ENCODE measurements around the gene DGKB.

The DGKB gene

DNA sequence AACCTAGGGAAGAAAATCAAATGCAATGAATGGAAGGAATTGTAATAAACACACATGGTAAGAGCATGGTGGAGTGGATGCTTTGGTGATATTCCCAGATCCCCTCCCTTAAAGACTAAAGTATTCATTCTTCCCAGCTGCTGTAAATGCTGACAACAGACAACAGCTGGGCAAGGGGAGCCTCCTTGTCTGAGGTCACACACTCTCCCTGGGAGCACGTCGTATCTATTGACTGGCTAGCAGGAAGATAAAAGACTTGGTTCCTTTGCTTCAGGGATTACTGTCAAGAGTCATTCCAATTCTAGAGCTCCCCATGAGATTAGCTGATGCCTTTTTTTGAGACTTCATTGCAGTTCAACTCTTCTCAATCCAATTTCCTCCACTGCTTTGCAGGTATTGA is 469.6 kb downstream of the DGKB start:
- no peak for DNase-seq

DNA sequence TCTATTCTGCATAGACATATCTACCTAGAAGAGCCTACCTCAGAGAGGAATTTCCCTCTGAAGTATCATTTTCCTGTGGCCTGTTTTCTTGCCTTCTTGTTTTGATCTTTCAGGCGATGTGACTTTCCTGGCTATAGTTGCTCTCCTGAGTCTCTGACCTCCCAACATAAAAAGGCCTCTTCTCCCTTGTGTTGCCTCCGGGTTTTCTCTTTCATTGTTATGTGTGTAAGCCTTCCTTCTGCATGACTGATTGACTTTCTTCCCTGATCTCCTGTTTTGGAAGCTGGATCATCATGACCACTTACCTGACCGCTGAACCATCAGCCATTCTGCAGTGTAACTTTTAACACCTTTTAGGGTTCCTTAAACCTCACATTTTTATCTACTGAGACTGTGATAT is 471.6 kb downstream of the DGKB start:
- DNase-seq, result no peak

DNA sequence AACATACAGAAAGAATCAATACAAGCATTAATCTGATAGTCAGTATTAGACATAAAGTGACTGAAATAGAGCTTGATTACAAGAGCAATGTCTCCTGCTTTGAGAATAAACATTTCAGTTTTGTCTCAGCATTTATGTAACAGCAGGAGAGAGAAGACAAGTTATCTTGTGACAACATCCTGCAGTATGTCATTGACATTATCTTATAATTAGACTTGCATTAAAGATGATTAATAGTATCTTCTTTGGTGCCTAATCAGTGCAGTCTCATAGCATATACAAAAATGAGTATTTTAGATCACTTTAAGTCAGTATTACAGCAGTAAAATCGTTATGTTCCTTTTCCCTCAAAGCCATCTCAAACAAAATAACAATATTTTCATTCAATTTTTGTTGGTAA is 477.0 kb downstream of the DGKB start:
- DNase-seq, result no peak

DNA sequence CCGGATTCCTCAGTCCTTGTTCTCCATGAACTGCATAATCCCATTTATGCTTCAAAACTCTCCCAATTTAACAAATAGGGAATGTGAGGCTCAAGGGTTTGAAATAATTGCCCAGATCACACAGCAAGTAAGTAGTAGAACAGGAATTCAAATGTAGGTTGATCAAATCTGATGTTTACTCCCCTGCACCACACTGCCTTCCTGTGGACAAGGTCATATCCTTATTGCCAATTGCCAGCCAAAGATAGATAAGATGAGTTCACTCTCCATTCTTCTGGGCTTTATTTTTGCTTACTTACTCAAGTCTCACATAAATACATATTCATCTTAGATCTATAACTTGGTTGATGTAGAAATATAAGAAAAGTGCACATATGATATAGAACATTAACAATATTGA is 477.9 kb downstream of the DGKB start:
- no peak for DNase-seq

DNA sequence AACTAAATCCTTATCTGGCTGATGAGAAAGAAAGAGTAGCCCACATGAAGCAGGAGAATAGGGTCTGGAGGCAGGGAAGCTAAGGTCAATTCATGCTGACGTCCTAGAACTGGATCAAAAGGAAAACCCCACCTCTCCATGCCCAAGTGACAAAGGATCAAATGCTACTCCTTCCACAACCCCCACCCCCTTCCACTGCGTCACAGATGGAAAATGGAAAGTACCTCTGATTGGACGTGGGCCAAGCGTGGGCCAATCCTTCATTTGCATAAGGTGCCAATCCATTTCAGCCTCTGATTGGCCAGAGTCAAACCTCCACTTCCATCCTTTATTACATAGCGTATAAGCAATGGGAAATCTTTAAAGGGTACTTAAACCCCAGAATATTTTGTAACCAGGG is 481.8 kb downstream of the DGKB start:
- DNase-seq, result no peak

DNA sequence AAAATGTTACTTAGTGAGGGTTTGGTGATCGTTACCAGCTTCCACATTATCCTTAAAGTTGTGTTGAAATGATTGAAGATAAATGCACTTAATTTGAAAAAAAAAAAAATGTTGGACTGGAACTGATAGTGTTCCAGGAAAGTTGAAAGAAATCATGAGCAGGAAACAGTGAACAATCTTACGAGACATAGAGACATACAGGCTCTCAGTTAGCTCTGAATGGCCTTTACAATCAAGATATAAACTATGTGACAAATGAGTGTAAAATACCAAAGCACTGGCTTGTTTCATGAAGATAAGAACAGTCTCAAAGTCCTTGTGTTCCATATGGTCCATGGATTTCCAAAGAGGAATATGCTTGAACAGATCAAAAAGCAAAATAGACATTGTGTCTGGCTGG is 483.0 kb downstream of the DGKB start:
- DNase-seq, result no peak

DNA sequence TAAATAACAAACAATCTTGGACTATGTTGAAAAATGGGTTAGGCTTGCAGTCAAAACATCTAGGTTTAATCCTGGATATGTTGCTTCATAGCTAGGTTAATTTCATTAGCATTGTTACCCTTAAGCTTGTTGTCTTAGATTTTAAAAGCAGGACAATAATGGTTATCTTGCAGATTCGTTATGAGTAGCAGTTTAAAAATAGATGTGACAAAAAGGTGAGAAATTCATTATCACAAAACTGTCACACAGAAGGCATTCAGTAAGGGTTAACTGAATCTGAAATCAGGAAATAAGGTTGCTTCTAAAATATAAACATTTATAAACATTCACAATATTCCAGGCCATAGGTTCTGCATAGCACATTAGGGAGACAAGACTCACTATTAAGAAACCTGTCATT is 483.9 kb downstream of the DGKB start:
- no peak for DNase-seq

DNA sequence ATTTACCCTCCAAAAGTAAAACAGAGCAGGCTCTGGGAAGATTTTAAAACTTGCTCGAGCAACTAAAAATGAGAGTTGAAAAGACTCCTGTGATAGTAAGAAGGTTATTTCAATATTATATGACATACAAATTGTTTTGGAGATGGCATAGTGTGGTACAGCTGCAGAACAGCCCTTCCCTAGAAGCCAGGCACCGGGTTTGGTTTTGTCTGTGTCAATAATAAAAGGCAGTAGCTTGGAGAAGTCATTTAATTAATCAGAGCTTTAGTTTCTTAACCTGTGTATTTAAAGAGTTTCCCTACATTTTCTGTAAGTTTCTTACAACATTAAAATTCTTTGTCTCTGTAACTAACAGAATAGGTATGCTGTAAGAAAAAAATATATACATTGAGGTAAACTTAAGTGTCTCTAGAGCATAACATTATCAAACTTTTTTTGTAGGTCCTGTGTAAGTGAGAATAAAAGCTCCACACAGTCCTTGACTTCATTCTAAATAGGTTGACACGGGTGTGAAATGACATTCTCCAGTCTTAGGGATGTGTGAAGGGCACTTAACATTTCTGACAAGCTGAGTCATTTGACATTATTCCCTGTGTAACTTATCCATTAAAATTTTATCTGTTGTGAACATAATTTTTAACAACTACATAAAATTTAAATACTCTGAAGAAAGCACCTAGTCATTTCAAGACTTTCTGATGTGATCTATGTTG is 488.1 kb downstream of the DGKB start:
- no peak for DNase-seq

DNA sequence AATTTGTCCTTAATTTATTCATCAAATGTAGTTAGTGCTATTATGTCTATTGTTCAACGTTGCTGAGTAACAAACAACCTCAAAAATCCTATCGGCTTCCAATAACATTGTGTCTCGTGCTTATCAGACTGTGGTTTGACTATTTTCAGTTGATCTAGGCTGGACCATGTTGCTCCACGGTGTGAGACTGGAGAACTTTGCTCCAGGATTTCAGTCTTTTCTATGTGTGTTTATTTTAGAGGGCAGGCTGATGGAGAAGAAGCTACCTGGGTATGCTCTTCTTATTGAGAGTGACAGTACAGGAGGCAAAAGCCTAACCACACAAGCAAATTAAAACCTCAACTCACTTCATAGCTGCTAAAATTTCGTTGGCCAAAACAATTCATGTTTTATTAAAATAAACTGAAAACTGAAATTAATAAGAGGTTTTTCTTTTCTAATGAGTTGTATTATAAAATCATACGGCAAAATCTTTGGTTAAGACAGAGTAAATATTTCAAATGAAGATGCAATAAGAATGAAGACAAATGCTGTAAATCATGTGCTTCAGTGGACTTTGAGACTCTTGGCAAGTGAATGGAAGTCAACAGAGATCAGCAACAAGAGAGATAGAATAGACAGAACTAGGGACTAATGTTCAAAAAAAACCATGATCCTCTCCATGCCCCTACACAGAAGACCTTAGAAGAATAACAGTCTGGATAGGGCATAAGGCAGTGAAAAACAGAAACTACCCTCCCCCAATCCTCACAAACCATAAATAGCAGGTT is 495.1 kb downstream of the DGKB start:
- DNase-seq, result no peak

DNA sequence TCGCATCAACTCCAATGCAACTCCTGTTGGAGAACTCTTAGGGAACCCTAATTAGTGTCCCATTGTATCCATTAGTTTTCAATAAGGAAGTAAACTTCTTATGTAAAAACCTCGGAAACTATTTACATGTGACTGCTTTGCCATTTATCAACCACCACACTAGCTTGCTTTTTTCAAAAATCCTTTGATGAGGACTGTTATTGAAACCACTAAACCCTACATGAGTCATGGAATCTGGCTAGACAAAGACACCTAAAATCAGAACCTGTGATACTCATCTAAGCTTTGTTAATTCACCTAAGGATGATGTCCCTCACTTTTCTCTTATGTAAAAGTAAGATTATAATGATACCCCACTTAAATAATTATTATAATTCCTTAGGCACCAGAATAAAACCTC is 499.0 kb downstream of the DGKB start:
- DNase-seq, result no peak

DNA sequence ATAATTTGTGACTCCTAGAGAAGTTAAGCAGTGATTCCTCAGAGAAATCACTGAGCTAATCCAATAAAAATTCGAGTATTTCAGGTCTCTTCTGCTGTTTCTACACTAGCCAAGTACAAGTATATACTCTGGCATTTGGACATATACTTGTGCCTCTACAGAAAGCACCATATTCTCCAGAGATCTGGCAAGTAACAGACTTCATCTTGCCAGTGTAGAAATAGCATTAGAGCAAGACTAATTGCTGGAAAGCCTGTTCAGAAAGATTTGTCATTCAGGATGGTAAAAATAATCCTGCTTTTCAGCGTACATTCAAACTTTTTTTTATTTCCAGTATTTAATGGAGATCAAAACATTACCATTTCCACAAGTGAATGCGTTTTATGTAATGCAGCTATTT is 502.3 kb downstream of the DGKB start:
- DNase-seq, result no peak

DNA sequence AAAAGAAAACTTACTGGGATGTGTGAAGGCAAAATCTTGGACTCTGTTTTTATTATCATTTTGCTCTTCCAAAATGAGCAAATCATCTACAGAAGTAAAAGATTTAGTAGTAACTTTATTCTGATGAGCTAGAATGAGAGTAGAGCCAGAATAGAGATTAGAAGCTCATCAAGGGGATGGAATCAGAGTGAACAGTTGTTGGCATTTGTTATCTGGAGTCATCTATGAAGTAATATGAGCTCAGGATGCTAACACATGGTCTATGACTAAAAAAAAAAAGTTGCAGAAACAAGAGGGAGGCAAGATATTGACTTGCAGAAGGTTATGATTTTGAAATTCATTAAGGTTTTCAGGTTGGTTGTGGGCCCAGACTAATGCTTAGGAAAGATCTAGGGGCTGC is 504.0 kb downstream of the DGKB start:
- DNase-seq, result no peak

DNA sequence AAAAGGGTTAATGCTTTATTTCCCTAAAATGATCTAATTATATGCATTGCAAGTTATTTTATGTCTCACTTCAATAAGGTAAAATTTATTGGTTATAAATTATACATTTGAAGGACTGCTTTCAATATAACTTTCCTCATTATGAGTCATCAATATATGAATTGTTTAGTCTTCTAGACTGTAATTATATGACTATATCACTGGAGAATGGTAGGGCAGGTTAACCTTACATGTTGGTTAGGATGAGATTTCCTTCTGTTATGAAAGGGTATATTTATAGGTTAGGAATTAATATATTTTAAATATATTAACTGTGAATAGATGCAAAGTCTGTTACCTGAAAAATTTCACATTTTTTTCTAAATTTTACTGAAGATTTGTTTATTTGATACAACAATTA is 506.7 kb downstream of the DGKB start:
- DNase-seq, result no peak

DNA sequence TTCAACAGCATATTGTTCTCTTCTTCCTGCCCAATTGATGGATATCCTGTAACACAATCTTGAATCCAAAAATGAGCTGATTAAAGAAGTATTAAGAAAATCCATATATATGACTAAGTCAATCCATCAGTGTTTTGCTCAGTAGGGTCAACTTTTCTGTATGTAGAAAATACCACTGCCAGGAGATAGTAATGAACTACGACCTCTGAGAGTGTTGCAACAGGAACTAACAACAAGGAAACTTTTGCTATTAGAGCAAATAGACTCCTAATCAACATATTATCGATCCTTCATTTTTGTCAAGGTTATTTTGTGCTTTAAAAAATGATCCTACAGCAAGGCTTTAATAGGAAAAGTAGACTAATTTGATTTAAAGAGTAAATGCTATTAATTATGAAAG is 507.8 kb downstream of the DGKB start:
- DNase-seq, result no peak

DNA sequence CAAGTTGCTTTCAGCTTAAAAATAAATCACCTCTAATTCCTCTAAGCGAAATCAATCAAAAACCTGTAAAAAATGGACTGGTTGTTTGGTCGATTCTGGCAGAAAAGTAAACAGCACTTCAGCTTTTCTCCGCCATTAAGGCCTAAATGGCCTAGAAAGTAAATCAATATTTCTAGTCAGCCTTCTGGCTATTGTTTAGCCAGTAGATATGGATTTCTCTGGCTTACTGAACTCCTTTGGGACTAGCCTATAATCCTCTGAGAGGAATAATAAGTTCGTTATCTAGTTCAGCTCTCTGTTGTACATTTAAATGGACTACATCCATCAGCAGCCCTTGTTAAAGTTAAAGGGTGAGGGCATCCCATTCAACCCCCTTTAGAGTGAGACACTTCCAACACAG is 513.0 kb downstream of the DGKB start:
- DNase-seq, result no peak

DNA sequence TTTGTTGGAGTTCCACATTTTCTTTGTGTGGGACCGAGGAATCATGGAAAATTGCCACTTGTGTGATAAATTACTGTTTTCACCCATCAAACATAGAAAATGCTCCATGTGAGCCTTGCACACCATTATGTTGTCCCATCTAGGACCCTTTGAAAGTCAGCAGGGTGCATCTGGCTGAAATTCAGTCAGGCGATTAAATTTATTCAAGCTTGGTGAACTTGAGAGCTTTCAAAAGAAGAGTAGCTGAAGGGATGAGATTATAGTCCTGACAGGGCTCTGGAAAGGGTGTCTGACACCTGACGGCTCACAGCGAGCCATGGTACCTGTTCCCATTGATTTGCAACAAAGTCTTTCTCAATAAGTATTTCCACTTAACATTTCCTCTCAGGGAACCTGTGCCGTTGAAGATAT is 513.4 kb downstream of the DGKB start:
- DNase-seq, result no peak

DNA sequence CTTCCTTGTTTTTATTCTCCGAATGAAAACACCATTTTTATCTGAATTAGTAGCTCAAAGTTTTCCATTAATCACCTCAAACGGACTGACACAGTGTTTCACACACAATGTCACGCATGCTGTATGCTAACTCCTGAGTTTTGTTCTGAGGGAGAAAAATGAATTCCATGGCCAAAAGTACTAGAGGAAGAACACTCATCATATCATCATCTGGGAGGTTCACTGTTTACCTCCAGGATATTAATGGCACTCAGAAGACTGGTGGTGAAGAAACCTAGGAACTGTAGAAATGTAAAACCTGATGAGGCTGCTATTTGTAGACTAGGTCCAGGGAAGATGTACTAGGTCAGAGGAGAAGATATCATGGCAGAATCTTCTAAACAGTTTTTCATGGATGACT is 517.5 kb downstream of the DGKB start:
- no peak for DNase-seq

DNA sequence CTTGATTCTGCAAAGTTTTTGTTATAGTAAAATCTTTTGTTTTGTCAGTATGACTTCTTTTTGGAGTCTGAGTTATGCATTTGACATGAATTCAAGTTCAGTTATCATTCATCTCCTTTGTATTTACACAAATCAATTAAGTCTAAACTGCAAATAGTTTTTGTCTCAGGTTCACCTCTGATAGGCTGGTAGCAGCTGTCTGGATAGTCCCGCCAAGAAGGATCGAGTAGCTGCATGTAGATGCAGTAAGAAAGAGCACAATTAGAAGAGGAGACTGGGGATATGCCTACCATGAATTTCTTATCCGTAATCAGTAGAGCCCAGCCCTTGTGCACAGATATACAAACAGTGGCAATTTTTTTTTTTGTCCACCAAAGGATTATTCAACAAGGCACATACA is 520.6 kb downstream of the DGKB start:
- no peak for DNase-seq

DNA sequence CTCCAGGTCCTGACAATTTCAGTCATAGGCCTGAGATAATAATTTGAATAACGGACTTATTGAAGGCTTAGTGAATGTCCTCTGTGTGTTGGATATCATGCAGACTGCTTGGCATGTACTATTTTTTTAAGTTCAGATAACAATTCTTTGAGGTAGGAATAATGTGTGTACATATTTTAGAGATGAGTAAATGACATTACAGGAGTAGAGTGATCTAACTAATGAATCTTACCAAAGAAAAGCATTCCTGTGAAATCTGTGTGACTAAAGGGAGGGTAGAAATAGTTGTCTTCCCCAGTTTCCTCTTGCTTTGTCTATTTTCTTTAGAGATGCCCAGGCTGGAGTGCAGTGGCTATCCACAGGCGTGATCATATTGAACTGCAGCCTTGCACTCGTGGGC is 521.2 kb downstream of the DGKB start:
- no peak for DNase-seq

DNA sequence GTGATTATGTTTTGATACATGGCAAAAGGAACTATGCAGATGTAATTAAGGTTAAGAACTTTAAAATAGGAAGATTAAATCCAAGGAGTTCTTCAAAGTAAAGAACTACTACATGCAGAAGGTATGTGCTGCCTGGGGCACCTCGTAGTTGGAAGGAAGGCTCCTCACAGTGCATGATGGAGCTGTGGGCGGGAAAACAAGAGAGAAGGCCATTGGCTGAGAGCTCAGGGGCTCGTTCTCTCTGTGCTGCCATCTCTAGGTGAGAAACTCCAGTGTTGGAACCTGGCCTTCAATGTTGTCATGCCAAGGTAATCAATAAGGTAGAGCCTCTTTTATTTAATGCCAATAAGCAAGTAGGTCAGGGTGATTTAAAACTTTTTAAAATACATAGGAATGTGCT is 521.7 kb downstream of the DGKB start:
- no peak for DNase-seq

DNA sequence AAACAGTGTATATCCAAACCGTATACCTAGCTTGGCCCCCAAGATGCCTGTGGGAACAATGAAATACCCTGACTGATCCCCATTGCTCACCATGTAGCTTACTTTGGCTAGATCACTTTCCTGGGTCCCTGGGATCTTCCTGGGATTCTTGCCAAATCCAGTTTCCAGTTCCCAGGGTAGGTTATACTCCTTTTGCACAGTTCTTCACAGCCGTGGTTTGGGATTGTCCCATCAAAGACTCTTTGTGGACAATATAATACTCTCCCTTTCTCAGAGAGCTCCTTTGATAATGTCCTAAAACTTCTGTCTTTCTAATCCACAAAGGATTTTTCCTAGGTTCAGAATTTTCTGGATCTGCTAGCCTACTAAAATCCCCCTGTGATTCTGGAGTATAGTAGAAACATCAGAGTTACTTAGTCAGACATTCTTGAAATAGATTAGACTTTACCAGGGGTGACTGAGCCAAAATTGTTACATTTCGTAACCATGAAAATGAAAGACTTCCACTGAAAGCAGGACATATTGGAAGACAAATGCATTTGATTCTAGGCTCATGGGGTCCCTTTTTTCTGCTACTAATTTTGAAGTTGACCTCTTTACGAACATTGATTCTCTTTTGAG is 524.8 kb downstream of the DGKB start:
- DNase-seq, result no peak

DNA sequence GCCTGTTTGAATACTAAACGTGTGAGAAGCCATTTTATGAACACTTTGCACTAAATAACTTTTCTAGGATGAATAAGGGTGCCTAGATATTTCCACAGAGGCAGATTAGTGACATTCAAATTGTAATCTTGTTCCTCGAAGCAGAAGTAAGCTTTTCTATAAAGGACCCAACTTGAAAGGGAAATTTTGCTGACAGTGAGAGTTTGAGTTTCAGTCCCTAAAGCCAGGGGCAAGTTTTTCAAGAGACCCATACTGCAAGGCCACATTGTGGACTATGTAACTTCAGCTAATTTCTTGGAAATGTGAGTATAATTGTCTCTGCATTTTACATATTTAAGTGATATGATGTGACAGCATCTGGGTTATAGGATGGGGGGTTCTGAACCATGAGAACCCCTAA is 525.8 kb downstream of the DGKB start:
- DNase-seq, result no peak

DNA sequence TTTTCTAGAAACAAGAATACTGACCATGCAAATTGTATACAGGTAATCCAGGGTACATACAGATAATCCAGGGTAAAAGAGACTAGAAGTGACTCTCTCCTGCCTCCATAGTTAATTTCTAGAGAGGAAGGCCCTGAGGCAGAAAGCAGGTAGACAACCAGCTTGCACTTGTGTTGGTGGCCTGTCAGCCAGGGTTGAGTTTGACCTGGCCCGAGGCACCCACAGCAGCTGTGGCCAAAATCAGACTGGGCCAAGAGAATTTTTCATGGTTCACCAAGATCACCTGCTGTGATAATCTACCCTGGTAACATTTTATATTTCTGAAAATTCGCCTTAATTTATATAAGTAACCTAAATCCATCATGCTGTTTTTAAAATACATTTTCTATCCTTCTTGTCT is 526.6 kb downstream of the DGKB start:
- no peak for DNase-seq

DNA sequence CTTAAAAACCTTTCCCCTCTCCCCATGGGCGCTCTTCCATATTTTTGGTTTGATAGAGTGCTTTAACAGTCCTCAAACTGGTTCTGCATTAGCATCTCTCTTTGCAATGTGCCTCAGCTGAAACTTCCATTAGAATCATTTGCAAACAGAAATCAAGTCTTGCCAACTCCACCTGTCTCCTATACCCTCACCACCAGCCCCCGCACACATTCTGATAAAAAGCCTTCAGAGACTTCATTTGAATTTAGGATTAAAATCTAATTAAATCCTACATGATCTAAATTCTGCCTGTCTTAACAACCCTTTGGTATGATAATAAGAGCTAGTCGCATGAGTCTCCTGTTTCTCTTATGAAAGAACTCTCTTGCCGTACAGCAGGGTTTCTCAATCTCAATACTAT is 528.2 kb downstream of the DGKB start:
- no peak for DNase-seq

DNA sequence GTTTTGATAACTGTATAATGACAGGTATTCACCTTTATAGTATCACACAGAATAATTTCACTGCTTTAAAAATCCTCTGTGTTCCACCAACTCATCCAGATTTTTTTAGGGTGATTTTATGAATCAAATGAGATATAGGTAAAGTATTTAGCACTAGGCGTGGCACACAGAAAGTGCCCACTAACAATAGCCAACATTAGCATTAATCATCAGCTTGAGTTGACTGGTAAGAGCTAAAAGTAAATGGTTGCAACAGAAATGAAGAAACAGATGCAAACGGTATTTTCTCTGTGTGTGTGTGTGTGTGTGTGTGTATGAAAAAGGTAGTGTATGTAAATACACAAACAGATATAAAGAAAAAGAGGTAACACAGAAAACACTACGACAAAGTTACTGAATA is 534.3 kb downstream of the DGKB start:
- DNase-seq, result no peak
